ENCODE measurements around the gene SLC35D3.
"Not testable (repeated sequence)": the region's sequence is repeated elsewhere in the genome, so short reads cannot be mapped to it uniquely, and the experiment has no call there.

The SLC35D3 gene

GRCh38 chr6:136923116-136923953 lies 1.2 kb downstream of the SLC35D3 start:
- peak in 1 of 3 experiments; percentile 22 for DNase-seq (ENCODE audit: low read depth in 3 of 3)

GRCh38 chr6:136923954-136924673 lies 2.0 kb downstream of the SLC35D3 start:
- DNase-seq (ENCODE audit: low read depth in 3 of 3) = no peak

- no peak for DNase-seq (ENCODE audit: low read depth in 3 of 3)
These were observed 4.3 kb downstream of the SLC35D3 start for GRCh38 chr6:136926383-136926782.

GRCh38 chr6:136927292-136927691 lies 5.2 kb downstream of the SLC35D3 start:
- DNase-seq (ENCODE audit: low read depth in 3 of 3) = no peak

GRCh38 chr6:136930528-136930927 lies 8.4 kb downstream of the SLC35D3 start:
- no peak for DNase-seq (ENCODE audit: low read depth in 3 of 3)

- no peak for DNase-seq (ENCODE audit: low read depth in 3 of 3)
These were observed 10.5 kb downstream of the SLC35D3 start for GRCh38 chr6:136932599-136932998.

GRCh38 chr6:136945072-136945471 lies 23.0 kb downstream of the SLC35D3 start:
- DNase-seq (ENCODE audit: low read depth in 3 of 3) = no peak

- DNase-seq (ENCODE audit: low read depth in 3 of 3) = no peak
These were observed 23.6 kb downstream of the SLC35D3 start for GRCh38 chr6:136945711-136946121.

GRCh38 chr6:136947037-136947436 lies 24.9 kb downstream of the SLC35D3 start:
- no peak for DNase-seq (ENCODE audit: low read depth in 3 of 3)

- DNase-seq (ENCODE audit: low read depth in 3 of 3) = not testable (repeated sequence)
These were observed 27.9 kb downstream of the SLC35D3 start for GRCh38 chr6:136949957-136950356.

- DNase-seq (ENCODE audit: low read depth in 3 of 3) = no peak
These were observed 28.5 kb downstream of the SLC35D3 start for GRCh38 chr6:136950436-136951126.

GRCh38 chr6:136952714-136953260 lies 30.7 kb downstream of the SLC35D3 start:
- DNase-seq (ENCODE audit: low read depth in 3 of 3) = no peak

GRCh38 chr6:136955123-136955522 lies 33.0 kb downstream of the SLC35D3 start:
- DNase-seq (ENCODE audit: low read depth in 3 of 3) = no peak

- no peak for DNase-seq (ENCODE audit: low read depth in 3 of 3)
These were observed 34.8 kb downstream of the SLC35D3 start for GRCh38 chr6:136956590-136957544.

GRCh38 chr6:136958168-136958567 lies 36.1 kb downstream of the SLC35D3 start:
- no peak for DNase-seq (ENCODE audit: low read depth in 3 of 3)

GRCh38 chr6:136959471-136959891 lies 37.4 kb downstream of the SLC35D3 start:
- no peak for DNase-seq (ENCODE audit: low read depth in 3 of 3)

GRCh38 chr6:136959935-136960334 lies 37.8 kb downstream of the SLC35D3 start:
- not testable (repeated sequence) for DNase-seq (ENCODE audit: low read depth in 3 of 3)

GRCh38 chr6:136960781-136961180 lies 38.7 kb downstream of the SLC35D3 start:
- no peak for DNase-seq (ENCODE audit: low read depth in 3 of 3)

- DNase-seq (ENCODE audit: low read depth in 3 of 3) = no peak
These were observed 39.7 kb downstream of the SLC35D3 start for GRCh38 chr6:136961848-136962247.

- no peak for DNase-seq (ENCODE audit: low read depth in 3 of 3)
These were observed 40.6 kb downstream of the SLC35D3 start for GRCh38 chr6:136962661-136963060.

- DNase-seq (ENCODE audit: low read depth in 3 of 3) = no peak
These were observed 41.2 kb downstream of the SLC35D3 start for GRCh38 chr6:136963259-136963658.

Measured in stimulated activated CD4-positive, alpha-beta T cell treated with anti-CD3 and anti-CD28 coated beads, TNF-alpha, amount 100 ng/mL, for 24 hours (primary cell).